ENCODE data around the gene TRDN. TPM values are rescaled to one million over a fixed set of nuclear protein-coding genes. Genes with fewer than 3 reads are reported as not detected.
"Not testable (repeated sequence)": the region's sequence is repeated elsewhere in the genome, so short reads cannot be mapped to it uniquely, and the experiment has no call there.

The TRDN gene
- total RNA-seq, 1 donor from 2014 or later = not detected

DNA sequence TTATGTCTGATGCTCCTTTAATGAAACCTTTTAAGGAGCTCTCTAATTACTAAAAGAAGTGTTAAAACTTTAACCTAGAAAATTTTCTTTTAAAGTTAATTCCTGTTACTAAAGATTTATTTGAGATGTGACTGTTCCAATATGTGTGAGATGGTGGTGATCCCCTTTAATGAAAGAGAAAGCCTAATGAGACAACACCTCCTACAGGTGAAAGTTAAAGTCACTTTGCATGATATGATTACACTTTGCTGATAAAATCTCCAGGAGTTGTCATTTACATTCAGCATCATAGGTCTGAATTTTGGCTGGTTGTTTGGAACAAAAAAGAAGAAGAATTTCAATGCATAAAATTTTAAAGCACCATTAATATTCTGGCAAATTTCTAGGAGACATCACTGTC, 307.4 kb downstream of the TRDN start:
- H3K27ac Mint-ChIP-seq (ENCODE audit: unreplicated experiment) = no peak overlapping the region
- no peaks in the 10 kb centered on the region for H3K4me1 Mint-ChIP-seq
- H3K4me3 Mint-ChIP-seq = no peak overlapping the region
- TF ChIP-seq CTCF (conservative IDR thresholded peaks at IDR 0.05) = no peak
- peaks cover 41% of the 10 kb centered on the region for H3K27me3 Mint-ChIP-seq (ENCODE audit: low read depth)
- DNase-seq (ENCODE audit: low read depth, low spot score) = no peak
- no peaks in the 10 kb centered on the region for H3K36me3 Mint-ChIP-seq (ENCODE audit: low read depth)
- no peaks in the 10 kb centered on the region for H3K9me3 Mint-ChIP-seq

DNA sequence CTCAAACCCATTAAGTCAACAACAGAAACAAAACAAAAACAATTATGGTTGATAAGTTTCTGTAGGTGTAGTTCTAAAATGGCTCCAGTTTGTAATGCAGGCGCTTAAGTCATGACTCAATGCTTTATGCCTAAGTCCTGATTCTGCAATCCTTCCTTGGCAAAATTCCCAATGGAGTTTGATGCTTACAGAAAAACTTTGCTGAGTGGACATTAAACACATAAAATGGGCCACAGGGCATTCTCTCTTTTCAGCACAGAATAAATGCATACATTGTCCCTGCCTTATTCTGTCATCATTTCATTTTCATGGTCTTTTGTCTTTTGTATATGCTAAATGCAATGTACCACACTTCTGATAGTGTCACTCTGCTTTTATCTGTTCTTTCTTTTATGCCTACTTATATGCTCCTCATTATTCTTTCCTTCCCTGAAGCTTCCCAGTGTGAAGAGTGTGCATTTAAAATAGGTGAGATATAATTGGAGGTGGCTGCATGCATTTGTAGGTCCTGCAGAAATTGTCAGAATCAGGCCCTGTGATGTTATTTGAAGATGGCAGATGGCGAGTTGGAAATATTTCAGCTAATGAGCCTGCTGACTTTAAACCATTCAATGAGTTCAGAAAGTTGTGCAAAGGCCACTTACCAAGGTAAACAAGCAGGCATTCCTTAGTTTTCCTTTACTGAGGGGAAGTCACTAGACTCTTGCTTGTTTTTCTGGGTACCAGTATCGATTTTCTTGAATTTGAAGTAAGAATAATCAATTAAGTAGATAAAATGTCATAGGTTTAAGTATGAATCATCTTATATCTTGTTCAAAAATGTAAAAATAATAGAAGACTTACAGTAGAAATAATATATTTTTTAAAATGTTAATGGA, 313.1 kb downstream of the TRDN start:
- no peaks in the 10 kb centered on the region for H3K9me3 Mint-ChIP-seq
- H3K27me3 Mint-ChIP-seq (ENCODE audit: low read depth) = peaks cover 39% of the 10 kb centered on the region
- no peak for DNase-seq (ENCODE audit: low read depth, low spot score)
- no peak for TF ChIP-seq CTCF (conservative IDR thresholded peaks at IDR 0.05)
- H3K4me3 Mint-ChIP-seq = no peak overlapping the region
- no peak overlapping the region for H3K27ac Mint-ChIP-seq (ENCODE audit: unreplicated experiment)
- H3K4me1 Mint-ChIP-seq = no peaks in the 10 kb centered on the region
- H3K36me3 Mint-ChIP-seq (ENCODE audit: low read depth) = no peaks in the 10 kb centered on the region

- Mint-ChIP-seq H3K27me3 (ENCODE audit: low read depth) (peaks cover 36% of the 10 kb centered on the region), H3K36me3 (ENCODE audit: low read depth) (no peaks in the 10 kb centered on the region), H3K4me3 (no peak overlapping the region), H3K4me1 (no peaks in the 10 kb centered on the region), H3K27ac (ENCODE audit: unreplicated experiment) (no peak overlapping the region), H3K9me3 (no peaks in the 10 kb centered on the region)
- no peak for DNase-seq (ENCODE audit: low read depth, low spot score)
- no peak for TF ChIP-seq CTCF (conservative IDR thresholded peaks at IDR 0.05)
Observed at GRCh38 chr6:123321020-123321419, 315.7 kb downstream of the TRDN start.

GRCh38 chr6:123316733-123317323, 319.9 kb downstream of the TRDN start:
- no peak overlapping the region for H3K27ac Mint-ChIP-seq (ENCODE audit: unreplicated experiment)
- H3K9me3 Mint-ChIP-seq = peaks cover 8% of the 10 kb centered on the region
- H3K4me3 Mint-ChIP-seq = no peak overlapping the region
- no peak for DNase-seq (ENCODE audit: low read depth, low spot score)
- peaks cover 29% of the 10 kb centered on the region for H3K27me3 Mint-ChIP-seq (ENCODE audit: low read depth)
- TF ChIP-seq CTCF (conservative IDR thresholded peaks at IDR 0.05) = peak; percentile 81
- no peaks in the 10 kb centered on the region for H3K4me1 Mint-ChIP-seq
- H3K36me3 Mint-ChIP-seq (ENCODE audit: low read depth) = no peaks in the 10 kb centered on the region

GRCh38 chr6:123314459-123314858, 322.3 kb downstream of the TRDN start:
- not testable (repeated sequence) for DNase-seq (ENCODE audit: low read depth, low spot score); H3K4me3 Mint-ChIP-seq; H3K27ac Mint-ChIP-seq (ENCODE audit: unreplicated experiment); H3K9me3 Mint-ChIP-seq; H3K4me1 Mint-ChIP-seq; H3K36me3 Mint-ChIP-seq (ENCODE audit: low read depth)
- H3K27me3 Mint-ChIP-seq (ENCODE audit: low read depth) = peaks cover 23% of the 10 kb centered on the region

DNA sequence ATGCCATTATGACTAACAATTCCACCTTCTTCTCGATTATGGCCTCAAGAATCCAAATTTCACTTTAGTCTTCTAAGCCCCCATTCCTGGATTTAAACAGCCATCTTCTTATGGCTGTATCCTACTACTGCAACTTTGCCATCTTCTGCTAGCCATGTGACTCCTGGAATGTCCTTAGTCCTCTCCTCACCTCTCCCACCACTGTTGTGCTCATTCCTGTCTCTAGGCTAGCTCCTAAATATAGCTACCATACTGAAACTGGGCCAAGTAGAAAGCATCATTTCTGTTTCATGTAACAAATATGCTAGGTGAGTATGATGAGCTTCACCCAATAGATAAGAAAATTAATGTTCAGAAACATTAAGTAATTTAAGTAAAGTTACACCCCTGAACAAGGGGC, 327.6 kb downstream of the TRDN start:
- Mint-ChIP-seq H3K27me3 (ENCODE audit: low read depth) (peaks cover 8% of the 10 kb centered on the region), H3K4me3 (no peak overlapping the region), H3K36me3 (ENCODE audit: low read depth) (no peaks in the 10 kb centered on the region), H3K4me1 (no peaks in the 10 kb centered on the region), H3K27ac (ENCODE audit: unreplicated experiment) (no peak overlapping the region), H3K9me3 (peaks cover 2% of the 10 kb centered on the region)
- no peak for TF ChIP-seq CTCF (conservative IDR thresholded peaks at IDR 0.05)
- DNase-seq (ENCODE audit: low read depth, low spot score) = no peak

All from neural crest cell (in vitro differentiated cells).